HEK293 (cell line): ENCODE measurements around the gene DLL4.

ENCODE experiments used
- CTCF ChIA-PET: fragments of 350-600 bp; formaldehyde crosslinking; extraction: SDS; loops from one replicate; lab custom pipeline; 2021; ENCODE audit warnings: antibody characterized with exemption; lab: Yijun Ruan, JAX
- POLR2A ChIA-PET: fragments of 300-600 bp; formaldehyde crosslinking; extraction: SDS; loops from one replicate; lab custom pipeline; 2020; ENCODE audit warnings: antibody characterized with exemption, inconsistent platforms; lab: Yijun Ruan, JAX
- H3K27ac ChIP-seq: fragments of 200-500 bp; sonication (Bioruptor generic); 2 replicates; pipeline ENCODE4 v1.5.1; 2014; ENCODE audit warnings: low read depth, low read length, control low read depth, inconsistent platforms; ENCODE audit errors: extremely low read depth
- H3K36me3 ChIP-seq, 2 experiments: fragments of 200-500 bp in 1 of 2; sonication (Bioruptor generic) in 1 of 2; 1 replicate in 1 of 2; 2 replicates in 1 of 2; pipeline ENCODE4 v1.5.1; 2014 to 2017; ENCODE audit warnings: inconsistent platforms in 2 of 2, low read length in 2 of 2; ENCODE audit not compliant: control insufficient read depth in 2 of 2, insufficient read depth in 1 of 2
- H3K4me1 ChIP-seq: fragments of 200-500 bp; sonication (Bioruptor generic); 2 replicates; pipeline ENCODE4 v1.5.1; 2014; ENCODE audit warnings: mild to moderate bottlenecking, low read length, inconsistent platforms; ENCODE audit not compliant: control insufficient read depth, insufficient read depth
- H3K4me3 ChIP-seq: 2 replicates; pipeline ENCODE4 v1.5.1; 2011; ENCODE audit warnings: low read depth, mild to moderate bottlenecking, control low read depth, low read length, moderate library complexity
- H3K9me3 ChIP-seq: fragments of 200-500 bp; sonication (Bioruptor generic); 2 replicates; pipeline ENCODE4 v1.5.1; 2014; ENCODE audit warnings: low read depth, low read length, inconsistent platforms; ENCODE audit not compliant: control insufficient read depth, insufficient read depth
- EGR2 ChIP-seq: fragments of 450-650 bp; formaldehyde crosslinking; IDR thresholded peaks from 2 replicates; pipeline ENCODE4 v1.5.1; 2016; ENCODE audit warnings: low read depth, missing biosample characterization, missing genetic modification characterization
- HOXA7 ChIP-seq: sonication (generic); formaldehyde crosslinking; IDR thresholded peaks from 2 replicates; pipeline ENCODE4 v1.8.1; 2022; ENCODE audit warnings: missing genetic modification reagents, borderline replicate concordance
- HOXD13 ChIP-seq: sonication (generic); formaldehyde crosslinking; IDR thresholded peaks from 2 replicates; pipeline ENCODE4 v1.8.0; 2022; ENCODE audit warnings: missing genetic modification reagents, borderline replicate concordance
- KLF1 ChIP-seq: fragments of 450-650 bp; formaldehyde crosslinking; IDR thresholded peaks from 2 replicates; pipeline ENCODE4 v1.5.1; 2016; ENCODE audit warnings: missing biosample characterization, missing genetic modification characterization
- KLF10 ChIP-seq: fragments of 450-650 bp; IDR thresholded peaks from 2 replicates; pipeline ENCODE4 v1.5.1; 2018; ENCODE audit warnings: missing biosample characterization, mild to moderate bottlenecking, missing genetic modification characterization
- KLF9 ChIP-seq: fragments of 450-650 bp; formaldehyde crosslinking; IDR thresholded peaks from 2 replicates; pipeline ENCODE4 v1.5.1; 2016; ENCODE audit warnings: missing biosample characterization, missing genetic modification characterization, low read depth
- PRDM1 ChIP-seq: fragments of 450-650 bp; formaldehyde crosslinking; IDR thresholded peaks from 2 replicates; pipeline ENCODE4; 2016; ENCODE audit warnings: missing biosample characterization, missing genetic modification characterization
- SP2 ChIP-seq: fragments of 450-650 bp; formaldehyde crosslinking; IDR thresholded peaks from 2 replicates; pipeline ENCODE4 v1.5.1; 2016; ENCODE audit warnings: missing biosample characterization, missing genetic modification characterization
- TCF7L2 ChIP-seq: IDR thresholded peaks from 2 replicates; pipeline ENCODE4 v1.6.1; 2011; ENCODE audit warnings: low read depth, mild to moderate bottlenecking, inconsistent platforms, low read length, moderate library complexity, borderline replicate concordance
- ZBTB17 ChIP-seq: fragments of 450-650 bp; formaldehyde crosslinking; IDR thresholded peaks from 2 replicates; pipeline ENCODE4 v1.5.1; 2016; ENCODE audit warnings: missing biosample characterization, missing genetic modification characterization
- ZEB2 ChIP-seq: fragments of 450-650 bp; formaldehyde crosslinking; IDR thresholded peaks from 2 replicates; pipeline ENCODE4 v1.5.1; 2016; ENCODE audit warnings: missing biosample characterization, missing genetic modification characterization
- ZIC2 ChIP-seq: fragments of 450-650 bp; formaldehyde crosslinking; IDR thresholded peaks from 2 replicates; pipeline ENCODE4 v1.5.1; 2016; ENCODE audit warnings: missing biosample characterization, missing genetic modification characterization
- ZNF157 ChIP-seq: fragments of 450-650 bp; formaldehyde crosslinking; IDR thresholded peaks from 2 replicates; pipeline ENCODE4 v1.5.1; 2016; ENCODE audit warnings: missing biosample characterization, missing genetic modification characterization
- ZNF16 ChIP-seq: fragments of 450-650 bp; formaldehyde crosslinking; IDR thresholded peaks from 2 replicates; pipeline ENCODE4 v1.5.1; 2016; ENCODE audit warnings: low read depth, missing biosample characterization, missing genetic modification characterization
- ZNF169 ChIP-seq: fragments of 450-650 bp; formaldehyde crosslinking; IDR thresholded peaks from 2 replicates; pipeline ENCODE4 v1.5.1; 2016; ENCODE audit warnings: missing biosample characterization, missing genetic modification characterization
- ZNF223 ChIP-seq: fragments of 450-650 bp; formaldehyde crosslinking; IDR thresholded peaks from 2 replicates; pipeline ENCODE4 v1.5.1; 2016; ENCODE audit warnings: missing biosample characterization, missing genetic modification characterization
- ZNF311 ChIP-seq: fragments of 450-650 bp; formaldehyde crosslinking; IDR thresholded peaks from 2 replicates; pipeline ENCODE4 v1.5.1; 2017; ENCODE audit warnings: missing biosample characterization, missing genetic modification characterization, borderline replicate concordance
- ZNF37A ChIP-seq: fragments of 450-650 bp; IDR thresholded peaks from 2 replicates; pipeline ENCODE4 v1.5.1; 2018; ENCODE audit warnings: missing biosample characterization, missing genetic modification characterization
- ZNF561 ChIP-seq: fragments of 450-650 bp; IDR thresholded peaks from 2 replicates; pipeline ENCODE4 v1.5.1; 2018; ENCODE audit warnings: missing biosample characterization, missing genetic modification characterization, borderline replicate concordance
- ZNF747 ChIP-seq: fragments of 450-650 bp; formaldehyde crosslinking; IDR thresholded peaks from 2 replicates; pipeline ENCODE4 v1.5.1; 2016; ENCODE audit warnings: missing biosample characterization, missing genetic modification characterization
- TF ChIP-seq, protein P1 (sequence below): fragments of 450-650 bp; formaldehyde crosslinking; IDR thresholded peaks from 2 replicates; pipeline ENCODE4 v1.5.1; 2017; ENCODE audit warnings: missing biosample characterization, missing genetic modification characterization
- TF ChIP-seq, protein P2 (sequence below): fragments of 450-650 bp; formaldehyde crosslinking; IDR thresholded peaks from 2 replicates; pipeline ENCODE4 v1.5.1; 2016; ENCODE audit warnings: missing biosample characterization, missing genetic modification characterization

The DLL4 gene

DNA sequence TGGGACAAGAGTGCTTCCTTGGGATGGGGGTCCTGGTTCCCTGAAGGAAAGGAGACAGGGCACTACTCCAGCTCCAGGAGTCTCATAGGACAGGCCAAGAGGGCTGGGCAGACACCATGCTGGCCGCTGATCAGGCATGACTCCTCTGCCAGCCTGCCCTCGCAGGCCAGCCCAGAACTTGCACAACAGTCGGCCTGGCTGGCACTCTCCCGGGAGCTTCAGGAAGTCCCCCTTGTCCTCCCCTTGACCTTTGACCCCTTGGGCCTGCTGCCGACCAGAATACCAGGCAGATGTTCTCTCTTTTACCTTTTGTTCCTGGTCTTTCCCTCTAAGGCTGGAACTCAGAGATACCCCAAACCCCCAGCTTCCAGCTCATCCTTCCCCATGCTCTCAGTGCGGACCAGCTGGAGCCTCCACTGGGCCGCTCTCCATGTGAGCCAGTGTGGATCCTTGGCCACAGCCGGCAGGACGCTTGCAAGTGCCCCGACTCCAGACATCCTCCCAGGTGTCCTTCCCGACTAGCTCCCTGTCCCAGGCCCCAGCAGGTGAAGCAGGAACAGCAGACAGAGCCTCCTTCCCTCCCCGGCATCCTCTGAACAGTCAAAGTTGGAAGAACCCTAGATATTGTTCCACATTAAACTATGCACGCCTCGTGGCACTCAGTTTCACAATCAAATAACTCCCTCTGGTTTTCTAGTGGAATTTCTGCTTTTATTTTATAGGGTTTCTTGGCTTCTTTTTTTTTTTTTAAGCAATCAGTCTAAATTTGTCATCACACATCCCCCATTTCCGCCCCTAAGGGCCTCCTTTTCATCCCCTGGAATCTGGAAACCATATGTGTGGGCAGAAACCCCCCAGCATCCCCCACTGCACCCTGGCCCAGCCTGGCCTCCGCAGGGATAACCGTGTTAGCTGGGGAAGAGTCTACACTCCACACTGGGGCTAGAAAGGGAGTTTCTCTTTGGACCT is 19.2 kb upstream of the DLL4 start:
- peaks cover 2% of the 10 kb centered on the region; the same call in 1 of the 2 replicates for H3K4me1 ChIP-seq
- TF ChIP-seq, protein P1, sequence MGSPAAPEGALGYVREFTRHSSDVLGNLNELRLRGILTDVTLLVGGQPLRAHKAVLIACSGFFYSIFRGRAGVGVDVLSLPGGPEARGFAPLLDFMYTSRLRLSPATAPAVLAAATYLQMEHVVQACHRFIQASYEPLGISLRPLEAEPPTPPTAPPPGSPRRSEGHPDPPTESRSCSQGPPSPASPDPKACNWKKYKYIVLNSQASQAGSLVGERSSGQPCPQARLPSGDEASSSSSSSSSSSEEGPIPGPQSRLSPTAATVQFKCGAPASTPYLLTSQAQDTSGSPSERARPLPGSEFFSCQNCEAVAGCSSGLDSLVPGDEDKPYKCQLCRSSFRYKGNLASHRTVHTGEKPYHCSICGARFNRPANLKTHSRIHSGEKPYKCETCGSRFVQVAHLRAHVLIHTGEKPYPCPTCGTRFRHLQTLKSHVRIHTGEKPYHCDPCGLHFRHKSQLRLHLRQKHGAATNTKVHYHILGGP (tag by site-specific recombination), result no peak
- TF ChIP-seq HOXD13 (CRISPR knock-in tag), result no peak
- no peak for TF ChIP-seq ZNF561 (tag by site-specific recombination)
- TF ChIP-seq, protein P2, sequence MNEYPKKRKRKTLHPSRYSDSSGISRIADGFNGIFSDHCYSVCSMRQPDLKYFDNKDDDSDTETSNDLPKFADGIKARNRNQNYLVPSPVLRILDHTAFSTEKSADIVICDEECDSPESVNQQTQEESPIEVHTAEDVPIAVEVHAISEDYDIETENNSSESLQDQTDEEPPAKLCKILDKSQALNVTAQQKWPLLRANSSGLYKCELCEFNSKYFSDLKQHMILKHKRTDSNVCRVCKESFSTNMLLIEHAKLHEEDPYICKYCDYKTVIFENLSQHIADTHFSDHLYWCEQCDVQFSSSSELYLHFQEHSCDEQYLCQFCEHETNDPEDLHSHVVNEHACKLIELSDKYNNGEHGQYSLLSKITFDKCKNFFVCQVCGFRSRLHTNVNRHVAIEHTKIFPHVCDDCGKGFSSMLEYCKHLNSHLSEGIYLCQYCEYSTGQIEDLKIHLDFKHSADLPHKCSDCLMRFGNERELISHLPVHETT (tag by site-specific recombination), result no peak
- no peak for TF ChIP-seq ZNF157 (tag by site-specific recombination)
- no peak for TF ChIP-seq ZNF169 (tag by site-specific recombination)
- TF ChIP-seq HOXA7 (CRISPR knock-in tag), result no peak
- H3K4me3 ChIP-seq, result no peak overlapping the region
- CTCF ChIA-PET, result interaction anchor here (1.1 to 3.1 kb wide), 5 partner anchors 14 to 112 kb away, joined by 3 to 18 read pairs (median 5); no protein-coding TSS in a partner anchor
- POLR2A ChIA-PET, result no interaction called here
- no peak overlapping the region for H3K27ac ChIP-seq
- peaks cover 0 to 1% of the 10 kb centered on the region in 2 experiments; a peak in 1 of 3 replicates for H3K36me3 ChIP-seq
- no peaks in the 10 kb centered on the region for H3K9me3 ChIP-seq

DNA sequence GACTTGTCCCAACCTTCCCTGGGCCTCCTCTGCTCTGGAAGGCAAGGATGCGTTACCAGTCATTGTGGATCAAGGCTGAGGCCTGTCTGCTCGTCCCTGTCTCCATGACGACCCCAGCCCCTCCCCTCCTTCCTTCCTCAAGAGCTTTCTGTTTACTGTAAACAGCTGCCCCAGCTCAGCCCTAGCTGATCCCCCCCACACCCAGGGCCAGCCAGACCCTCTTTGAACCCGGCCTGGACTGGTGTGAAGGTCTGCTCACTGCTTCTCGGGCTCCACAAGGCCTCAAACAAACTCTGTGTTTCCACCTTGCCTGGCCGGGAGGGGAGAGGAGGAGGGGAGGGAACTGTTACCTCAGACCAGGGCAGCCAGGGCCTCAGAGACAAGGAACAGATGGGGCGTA is 18.0 kb upstream of the DLL4 start:
- Histone ChIP-seq H3K4me3 (no peak overlapping the region), H3K9me3 (no peaks in the 10 kb centered on the region), H3K36me3 (no peaks in the 10 kb centered on the region), H3K4me1 (peaks cover 2% of the 10 kb centered on the region; the same call in 1 of the 2 replicates), H3K27ac (no peak overlapping the region)
- ChIA-PET POLR2A (no interaction called here), CTCF (interaction anchor here (0.6 to 1.5 kb wide), 3 partner anchors 18 to 111 kb away, joined by 3 read pairs; partner anchors contain the start of gene DLL4)
- TF ChIP-seq ZIC2 (tag by site-specific recombination) (no peak), ZBTB17 (no peak), PRDM1 (tag by site-specific recombination) (no peak), KLF1 (tag by site-specific recombination) (no peak), KLF9 (tag by site-specific recombination) (no peak), EGR2 (tag by site-specific recombination) (no peak)

DNA sequence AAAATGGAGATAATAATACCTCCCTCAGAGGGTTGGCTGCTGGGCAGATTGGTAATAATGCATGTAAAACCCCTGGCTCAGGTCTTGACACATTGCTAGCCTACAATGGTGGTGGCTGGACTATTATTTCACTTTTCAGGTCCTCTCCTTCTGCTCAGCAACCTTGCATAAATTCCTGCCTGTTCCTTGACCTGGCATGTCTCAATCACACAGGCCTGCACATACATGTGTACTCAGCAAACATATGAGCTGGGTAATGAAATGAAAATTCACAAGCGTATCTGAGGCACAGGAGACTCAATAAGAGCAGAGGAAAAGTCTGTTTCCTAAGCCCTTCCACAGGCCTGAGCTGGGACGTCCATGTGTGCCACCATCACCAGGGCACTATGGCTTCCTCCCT is 17.4 kb upstream of the DLL4 start:
- TF ChIP-seq ZNF223 (tag by site-specific recombination), result no peak
- no peak for TF ChIP-seq ZNF16
- no peak for TF ChIP-seq ZNF747 (tag by site-specific recombination)
- no peak for TF ChIP-seq SP2
- TF ChIP-seq KLF10 (tag by site-specific recombination), result no peak
- no peak for TF ChIP-seq ZNF37A (tag by site-specific recombination)
- TF ChIP-seq TCF7L2, result no peak
- no peak for TF ChIP-seq ZEB2 (tag by site-specific recombination)
- TF ChIP-seq ZNF311 (tag by site-specific recombination), result no peak
- CTCF ChIA-PET, result interaction anchor here (0.6 to 1.2 kb wide), 4 partner anchors 9 to 54 kb away, joined by 3 read pairs; partner anchors contain the start of gene DLL4
- POLR2A ChIA-PET, result no interaction called here
- H3K27ac ChIP-seq, result no peak overlapping the region
- H3K9me3 ChIP-seq, result no peaks in the 10 kb centered on the region
- H3K36me3 ChIP-seq, result no peaks in the 10 kb centered on the region
- H3K4me1 ChIP-seq, result peaks cover 2% of the 10 kb centered on the region; the same call in 1 of the 2 replicates
- H3K4me3 ChIP-seq, result no peak overlapping the region
